ENCODE data around the gene APOA5. TPM values are rescaled to one million over a fixed set of nuclear protein-coding genes. Genes with fewer than 3 reads are reported as not detected.

APOA5 gene
- total and polyA plus RNA-seq, 9 of the 15 experiments (the other 6 are each of a cell fraction or from before 2014, with no cell fraction given) = not detected

GRCh38 chr11:116812109-116812508 lies 20.4 kb upstream of the APOA5 start:
- no TSS peak for BruUV-seq (replicated peaks)
- in situ Hi-C loops (cut with MboI) = no loop called here
- FAIRE-seq = no peak
- TF ChIP-seq MEIS2 (IDR thresholded peaks at IDR 0.05; ENCODE audit: partially characterized antibody) = no peak
- no peak for TF ChIP-seq SETDB1 (IDR thresholded peaks at IDR 0.05; ENCODE audit: low read length)
- TF ChIP-seq ZNF740 (CRISPR knock-in tag; IDR thresholded peaks at IDR 0.05) = no peak
- no peak for TF ChIP-seq ZNF740 (tag; IDR thresholded peaks at IDR 0.05)
- no peak for TF ChIP-seq YY1 (IDR thresholded peaks at IDR 0.05; ENCODE audit: borderline replicate concordance in 1 of 3, control insufficient read depth in 1 of 3, extremely low read depth in 1 of 3, insufficient read depth in 3 of 3, insufficient read length in 1 of 3, insufficient replicate concordance in 2 of 3, low read depth in 1 of 3, low read length in 2 of 3)
- TF ChIP-seq STAG1 (CRISPR knock-in tag; IDR thresholded peaks at IDR 0.05; ENCODE audit: borderline replicate concordance) = no peak
- no peak for TF ChIP-seq NRF1 (conservative IDR thresholded peaks at IDR 0.05 in 1 of 2, IDR thresholded peaks at IDR 0.05 in 1 of 2)
- TF ChIP-seq NELFE (IDR thresholded peaks at IDR 0.05; ENCODE audit: insufficient read depth, insufficient read length) = no peak
- no peak for TF ChIP-seq GTF2B (IDR thresholded peaks at IDR 0.05; ENCODE audit: extremely low read depth, insufficient read length)
- TF ChIP-seq RBM34 (IDR thresholded peaks at IDR 0.05; ENCODE audit: borderline replicate concordance, insufficient read depth, low read length) = no peak
- no peak for TF ChIP-seq SMARCC2 (IDR thresholded peaks at IDR 0.05; ENCODE audit: low read depth)

More at GRCh38 chr11:116812109-116812508, 20.4 kb upstream of the APOA5 start:
- POLR2A ChIA-PET = interaction anchor here (0.6 to 1.2 kb wide), 5 partner anchors 41 to 136 kb away, joined by 3 to 4 read pairs (median 3); no protein-coding TSS in a partner anchor
- H3K4me3 ChIP-seq = no peak overlapping the region
- H4K20me1 ChIP-seq (replicated peaks; ENCODE audit: control insufficient read depth, insufficient read depth, low read length) = no peaks in the 10 kb centered on the region; the same call in 1 of the 2 replicates
- H3K4me2 ChIP-seq (ENCODE audit: insufficient read depth, low read length) = no peak overlapping the region
- H2AFZ ChIP-seq (ENCODE audit: low read depth, low read length) = no peak overlapping the region
- ATAC-seq (no peak), DNase-seq (ENCODE audit: extremely low read depth in 1 of 4, low spot score in 3 of 4) (no peak)
- peaks cover 3 to 7% of the 10 kb centered on the region in 2 experiments; a peak in 3 of 5 replicates for H3K4me1 ChIP-seq (replicated peaks in 1 of 2; ENCODE audit: control insufficient read depth in 2 of 2, insufficient read depth in 2 of 2, low read length in 2 of 2)
- CTCF ChIA-PET (ENCODE audit: low intra/inter-chr PET ratio) = no interaction called here
- no peak overlapping the region for H3K27ac ChIP-seq (ENCODE audit: extremely low read depth, low read depth, low read length)
- H3K27me3 ChIP-seq (ENCODE audit: control insufficient read depth in 2 of 2, insufficient read depth in 2 of 2, low read length in 2 of 2) = peaks cover 4 to 14% of the 10 kb centered on the region in 2 experiments; a peak in 4 of 5 replicates
- intact Hi-C loops (cut with micrococcal nuclease) = no loop called here
- WGBS (ENCODE audit: insufficient coverage, low coverage, missing lambda C conversion rate) = 54% methylated on average over 4 of the region's 4 CpGs
- no peaks in the 10 kb centered on the region for H3K9me3 ChIP-seq (replicated peaks; ENCODE audit: control insufficient read depth, insufficient read depth, low read depth, low read length)
- no peaks in the 10 kb centered on the region for H3K36me3 ChIP-seq (ENCODE audit: control insufficient read depth, insufficient read depth, low read length)
- H3K9me1 ChIP-seq (ENCODE audit: control insufficient read depth, insufficient read depth, low read length) = no peaks in the 10 kb centered on the region
- H3K9ac ChIP-seq (ENCODE audit: insufficient read depth in 1 of 2, low read depth in 2 of 2, low read length in 2 of 2) = no peak overlapping the region
- H3K79me2 ChIP-seq (ENCODE audit: control insufficient read depth, insufficient read depth, low read length) = no peaks in the 10 kb centered on the region

Measured in K562 (cell line).